GM10266 (cell line): ENCODE results near the gene KBTBD12.

Experiments used
- DNase-seq: peaks from one replicate; pipeline ENCODE4 v3.0.0; 2012; ENCODE audit errors: extremely low spot score
- CTCF ChIP-seq: IDR thresholded peaks from 2 replicates; pipeline ENCODE4 v1.5.1; 2012; ENCODE audit warnings: mild to moderate bottlenecking, low read depth; ENCODE audit not compliant: control insufficient read depth, insufficient read depth; ENCODE audit errors: missing control alignments

The KBTBD12 gene

GRCh38 chr3:127933396-127933795 lies 18.4 kb downstream of the KBTBD12 start:
- no peak for TF ChIP-seq CTCF
- DNase-seq, result no peak

- TF ChIP-seq CTCF, result no peak
Measured at GRCh38 chr3:127938800-127939199, 23.8 kb downstream of the KBTBD12 start.

GRCh38 chr3:127940116-127940515 lies 25.1 kb downstream of the KBTBD12 start:
- DNase-seq, result no peak
- no peak for TF ChIP-seq CTCF

More at GRCh38 chr3:127938800-127939199, 23.8 kb downstream of the KBTBD12 start:
- no peak for DNase-seq

- TF ChIP-seq CTCF, result no peak
- no peak for DNase-seq
Measured at GRCh38 chr3:127942613-127943012, 27.6 kb downstream of the KBTBD12 start.

DNA sequence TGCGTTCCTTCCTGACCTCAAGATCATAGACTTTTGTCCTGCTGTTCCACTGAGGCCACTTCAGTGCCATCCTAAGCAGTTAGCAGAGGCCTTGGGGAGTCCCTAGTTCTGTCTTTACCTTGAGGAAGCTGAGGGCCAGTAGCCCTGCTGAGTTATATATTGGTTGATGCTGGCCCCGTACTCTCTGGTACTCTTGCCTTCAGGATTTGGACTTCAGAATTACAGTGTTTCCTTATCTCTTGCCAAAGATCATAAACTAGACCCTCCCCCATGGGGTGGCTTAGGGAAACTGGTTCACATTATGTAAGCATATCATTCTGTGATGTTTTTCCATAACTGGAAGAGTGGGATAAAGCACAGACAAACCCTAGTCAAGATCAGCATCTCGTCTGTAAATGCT lies 33.2 kb downstream of the KBTBD12 start:
- TF ChIP-seq CTCF, result no peak
- DNase-seq, result no peak

DNA sequence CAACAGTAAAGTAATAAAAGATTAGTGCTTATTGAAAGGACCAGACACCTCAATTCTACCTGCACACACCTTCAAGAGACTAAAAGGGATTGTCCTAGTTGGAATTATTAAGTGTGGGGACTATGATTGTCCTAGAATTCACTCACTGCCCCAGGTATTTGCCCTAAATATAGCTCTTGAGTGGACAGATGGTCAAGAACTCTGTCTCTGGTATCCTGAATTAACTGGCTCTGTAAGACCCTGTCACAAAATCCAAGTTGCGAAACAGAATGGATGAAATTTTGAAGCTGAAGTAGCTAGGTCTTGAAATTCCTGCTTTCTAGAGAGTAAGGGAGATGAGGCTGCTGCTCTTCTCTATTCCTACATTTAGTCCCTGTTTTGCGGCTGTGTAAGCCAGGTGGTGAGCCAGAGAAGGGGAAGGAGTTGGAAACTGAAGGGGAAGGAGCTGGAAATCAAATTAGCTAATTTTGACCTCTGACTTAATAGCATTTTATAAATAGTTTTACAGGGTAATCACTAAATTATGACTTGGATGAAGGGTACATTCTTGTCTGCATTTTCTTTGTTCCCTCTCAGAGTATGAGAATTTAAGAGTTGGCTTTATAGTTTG lies 34.5 kb downstream of the KBTBD12 start:
- DNase-seq, result no peak
- TF ChIP-seq CTCF, result no peak

DNA sequence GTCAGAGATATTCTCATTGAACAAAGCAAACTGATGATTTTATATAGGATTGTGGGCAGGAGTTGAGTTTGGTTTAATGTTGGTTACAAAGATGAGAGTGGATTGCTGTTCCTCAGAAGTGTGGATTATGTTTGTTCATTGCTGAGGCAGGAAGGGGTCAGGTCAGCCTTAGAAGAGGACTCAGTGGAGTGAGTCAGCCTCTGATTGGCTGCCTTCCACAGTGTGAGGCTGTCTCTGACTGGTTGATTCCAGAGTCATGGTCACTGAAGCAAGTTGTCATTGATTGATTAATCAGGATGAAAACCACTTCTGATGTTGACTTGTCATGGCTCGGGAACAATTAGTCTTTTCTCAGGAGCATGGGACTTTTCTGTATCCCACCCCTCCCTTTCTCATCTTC lies 36.2 kb downstream of the KBTBD12 start:
- DNase-seq, result no peak
- no peak for TF ChIP-seq CTCF
